ENCODE results near the gene SH3PXD2A. TPM values are rescaled to one million over a fixed set of nuclear protein-coding genes. Genes with fewer than 3 reads are reported as not detected.

Gene SH3PXD2A
- total RNA-seq, 1 donor from 2014 or later, result 12.4 TPM

DNA sequence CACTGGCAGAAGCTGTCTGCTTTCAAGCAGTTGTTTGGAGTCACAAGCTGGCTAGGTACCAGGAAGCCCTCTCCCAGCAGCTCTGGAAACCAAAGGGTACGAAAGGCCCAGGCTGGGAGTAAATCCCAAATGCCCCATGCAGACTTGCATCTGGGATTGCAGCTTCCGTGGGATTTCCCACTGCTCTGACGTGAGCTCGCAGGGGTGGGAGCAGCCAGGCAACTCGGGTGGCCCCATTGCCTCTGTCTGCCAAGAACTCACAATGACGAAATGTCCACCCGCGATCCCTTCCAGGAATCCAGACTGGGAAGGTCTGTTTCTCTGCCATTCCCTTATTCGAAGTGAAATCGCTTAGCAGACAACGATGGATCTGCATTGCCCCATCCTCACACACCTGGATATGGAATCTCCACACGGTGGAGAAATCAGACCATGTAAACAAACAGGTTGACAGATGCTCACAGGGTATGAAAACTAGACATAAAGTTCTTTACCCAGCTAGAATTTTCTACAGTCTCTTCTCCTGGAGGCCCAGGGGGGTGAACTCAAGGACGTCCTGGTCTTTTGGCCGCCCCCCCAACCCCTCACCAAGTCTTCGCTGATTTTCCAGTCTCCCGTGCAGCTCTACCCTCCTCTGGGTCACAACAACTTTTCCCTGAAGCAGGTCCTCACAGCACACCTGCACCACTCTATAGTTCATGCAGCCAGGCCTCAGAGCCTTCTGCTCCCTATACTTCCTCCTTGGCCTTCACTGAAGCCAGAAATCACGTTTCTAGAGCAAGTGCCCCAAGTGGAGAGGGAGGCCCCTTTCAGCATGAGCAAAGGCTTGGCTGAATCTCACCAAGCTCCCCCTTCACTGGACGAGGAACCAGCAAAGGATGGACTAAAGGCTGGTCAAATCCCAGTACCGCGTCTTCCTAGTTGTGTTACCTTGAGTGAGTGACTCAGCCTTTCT, 20.0 kb downstream of the SH3PXD2A start:
- Histone ChIP-seq H3K27me3 (ENCODE audit: control insufficient read depth, insufficient read depth, low read length) (no peaks in the 10 kb centered on the region), H3K4me3 (ENCODE audit: low read depth, low read length) (no peak overlapping the region), H3K36me3 (ENCODE audit: control insufficient read depth, insufficient read depth, low read length) (peaks cover 1% of the 10 kb centered on the region)
- TF ChIP-seq, protein P1, sequence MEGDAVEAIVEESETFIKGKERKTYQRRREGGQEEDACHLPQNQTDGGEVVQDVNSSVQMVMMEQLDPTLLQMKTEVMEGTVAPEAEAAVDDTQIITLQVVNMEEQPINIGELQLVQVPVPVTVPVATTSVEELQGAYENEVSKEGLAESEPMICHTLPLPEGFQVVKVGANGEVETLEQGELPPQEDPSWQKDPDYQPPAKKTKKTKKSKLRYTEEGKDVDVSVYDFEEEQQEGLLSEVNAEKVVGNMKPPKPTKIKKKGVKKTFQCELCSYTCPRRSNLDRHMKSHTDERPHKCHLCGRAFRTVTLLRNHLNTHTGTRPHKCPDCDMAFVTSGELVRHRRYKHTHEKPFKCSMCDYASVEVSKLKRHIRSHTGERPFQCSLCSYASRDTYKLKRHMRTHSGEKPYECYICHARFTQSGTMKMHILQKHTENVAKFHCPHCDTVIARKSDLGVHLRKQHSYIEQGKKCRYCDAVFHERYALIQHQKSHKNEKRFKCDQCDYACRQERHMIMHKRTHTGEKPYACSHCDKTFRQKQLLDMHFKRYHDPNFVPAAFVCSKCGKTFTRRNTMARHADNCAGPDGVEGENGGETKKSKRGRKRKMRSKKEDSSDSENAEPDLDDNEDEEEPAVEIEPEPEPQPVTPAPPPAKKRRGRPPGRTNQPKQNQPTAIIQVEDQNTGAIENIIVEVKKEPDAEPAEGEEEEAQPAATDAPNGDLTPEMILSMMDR (IDR thresholded peaks at IDR 0.05; ENCODE audit: insufficient read depth, low read length, severe bottlenecking), result no peak
- DNase-seq (ENCODE audit: low read depth) (no peak), FAIRE-seq (no peak)

DNA sequence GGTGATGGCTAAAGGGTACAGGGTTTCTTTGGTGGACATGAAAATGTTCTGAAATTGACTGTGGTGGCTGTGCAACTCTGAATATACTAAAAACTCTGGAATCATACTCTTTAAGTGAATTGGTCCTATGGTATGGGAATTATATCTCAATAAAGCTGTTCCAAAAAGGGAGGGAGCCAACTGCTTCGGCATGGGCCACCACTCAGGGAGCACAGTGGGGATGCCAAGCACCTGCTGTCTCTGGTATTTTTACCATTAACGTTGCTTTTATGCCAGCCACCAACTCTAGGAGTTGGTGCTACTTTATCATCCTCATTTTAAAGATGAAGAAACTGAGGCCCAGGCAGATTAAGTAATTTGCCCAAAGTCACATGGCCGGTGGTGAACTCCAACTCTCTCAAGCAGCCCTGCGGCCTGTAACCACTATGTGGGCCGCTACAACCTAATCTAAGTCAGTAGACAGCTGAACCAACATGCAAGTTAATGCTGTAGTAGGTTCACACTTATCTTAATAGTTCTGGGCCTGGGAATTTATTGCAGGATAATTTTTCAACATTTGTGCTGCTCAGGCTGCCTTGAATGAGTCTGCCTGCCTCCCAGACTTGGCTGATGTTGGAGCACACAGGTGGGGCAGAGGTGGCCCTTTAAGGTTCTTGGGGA, 20.8 kb downstream of the SH3PXD2A start:
- no peaks in the 10 kb centered on the region for H3K27me3 ChIP-seq (ENCODE audit: control insufficient read depth, insufficient read depth, low read length)
- peaks cover 1% of the 10 kb centered on the region for H3K36me3 ChIP-seq (ENCODE audit: control insufficient read depth, insufficient read depth, low read length)
- FAIRE-seq, result no peak
- TF ChIP-seq, protein P1 (IDR thresholded peaks at IDR 0.05; ENCODE audit: insufficient read depth, low read length, severe bottlenecking), result no peak
- H3K4me3 ChIP-seq (ENCODE audit: low read depth, low read length), result no peak overlapping the region
- no peak for DNase-seq (ENCODE audit: low read depth)

DNA sequence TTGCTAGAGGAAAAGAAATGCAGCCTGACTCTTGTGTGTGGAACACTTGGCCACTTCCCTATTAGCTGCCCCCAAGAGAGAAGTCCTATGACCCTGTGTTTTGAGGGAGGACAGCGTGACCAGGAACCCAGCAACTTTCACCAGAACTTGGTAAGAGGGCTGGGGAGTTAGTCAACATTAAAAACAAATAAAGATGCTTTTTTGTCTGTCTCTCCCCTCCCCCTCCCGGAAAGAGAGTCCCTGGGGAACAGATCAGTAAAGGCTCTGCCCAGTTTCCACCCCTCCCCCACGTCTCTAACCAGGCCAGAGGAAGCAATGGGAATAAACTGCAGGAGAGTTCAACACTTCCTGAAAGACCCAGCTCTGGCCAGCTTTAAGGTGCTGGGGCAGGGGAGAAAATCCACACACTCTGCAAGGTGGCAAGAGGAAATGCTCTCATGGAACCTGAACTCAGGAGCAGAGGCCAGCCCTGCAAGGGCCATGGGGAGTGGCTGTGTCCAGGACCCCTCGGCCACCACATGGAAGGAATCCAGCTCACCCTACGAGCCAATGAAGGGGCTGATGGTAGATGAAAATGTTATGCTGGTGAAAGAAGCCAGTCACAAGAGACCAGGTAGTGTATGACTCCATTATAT, 21.5 kb downstream of the SH3PXD2A start:
- TF ChIP-seq, protein P1 (IDR thresholded peaks at IDR 0.05; ENCODE audit: insufficient read depth, low read length, severe bottlenecking), result no peak
- Histone ChIP-seq H3K27me3 (ENCODE audit: control insufficient read depth, insufficient read depth, low read length) (no peaks in the 10 kb centered on the region), H3K36me3 (ENCODE audit: control insufficient read depth, insufficient read depth, low read length) (no peaks in the 10 kb centered on the region), H3K4me3 (ENCODE audit: low read depth, low read length) (no peak overlapping the region)
- DNase-seq (ENCODE audit: low read depth) (no peak), FAIRE-seq (no peak)

DNA sequence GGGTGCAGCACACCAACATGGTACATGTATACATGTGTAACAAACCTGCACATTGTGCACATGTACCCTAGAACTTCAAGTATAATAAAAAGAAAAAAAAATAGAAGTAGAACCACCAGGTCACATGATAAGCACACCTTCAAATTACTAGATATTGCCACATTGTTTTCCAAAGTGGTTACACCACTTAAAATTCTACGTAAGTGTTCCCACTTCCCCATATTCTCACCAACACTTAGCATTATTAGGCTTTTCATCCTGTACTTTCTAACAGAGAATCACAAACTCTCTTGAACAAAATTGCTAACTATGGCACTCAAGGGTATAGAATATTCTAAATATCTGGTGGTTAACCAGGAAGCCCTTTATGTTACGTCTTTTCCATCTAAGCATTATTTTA, 22.6 kb downstream of the SH3PXD2A start:
- FAIRE-seq, result no peak
- no peaks in the 10 kb centered on the region for H3K27me3 ChIP-seq (ENCODE audit: control insufficient read depth, insufficient read depth, low read length)
- DNase-seq (ENCODE audit: low read depth), result no peak
- no peaks in the 10 kb centered on the region for H3K36me3 ChIP-seq (ENCODE audit: control insufficient read depth, insufficient read depth, low read length)
- no peak overlapping the region for H3K4me3 ChIP-seq (ENCODE audit: low read depth, low read length)
- TF ChIP-seq, protein P1 (IDR thresholded peaks at IDR 0.05; ENCODE audit: insufficient read depth, low read length, severe bottlenecking), result no peak

DNA sequence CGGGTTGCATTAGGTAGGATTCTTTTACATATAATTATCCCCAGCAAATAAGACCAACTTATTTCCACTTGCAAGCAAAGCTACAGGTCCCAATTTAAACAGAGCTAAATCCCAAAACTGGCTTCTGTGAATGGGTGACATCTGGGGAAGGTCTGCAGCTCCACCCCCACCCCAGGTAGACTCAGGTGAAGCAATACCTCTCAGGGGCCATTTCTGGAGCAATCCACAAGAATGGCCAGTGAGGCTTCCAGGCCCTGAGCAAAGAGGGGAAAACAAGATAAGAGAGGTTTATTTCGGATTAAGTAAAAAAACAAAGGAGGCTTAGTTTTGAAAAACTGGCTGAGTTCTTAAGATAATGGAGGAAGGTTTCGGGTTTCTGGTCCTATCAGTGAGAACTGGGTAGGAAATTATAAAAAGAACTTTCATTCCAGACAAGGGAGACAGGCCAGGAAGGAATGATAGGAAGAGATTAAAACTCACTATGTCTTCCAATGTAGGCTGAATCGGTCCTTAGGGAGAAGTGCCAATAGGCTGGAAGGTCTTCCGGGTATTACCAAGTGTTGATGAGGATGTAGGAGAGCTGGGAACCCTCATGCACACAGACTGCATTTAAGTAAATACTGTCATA, 25.4 kb downstream of the SH3PXD2A start:
- Histone ChIP-seq H3K4me3 (ENCODE audit: low read depth, low read length) (no peak overlapping the region), H3K36me3 (ENCODE audit: control insufficient read depth, insufficient read depth, low read length) (peaks cover 5% of the 10 kb centered on the region), H3K27me3 (ENCODE audit: control insufficient read depth, insufficient read depth, low read length) (no peaks in the 10 kb centered on the region)
- no peak for FAIRE-seq
- TF ChIP-seq, protein P1 (IDR thresholded peaks at IDR 0.05; ENCODE audit: insufficient read depth, low read length, severe bottlenecking), result no peak
- DNase-seq (ENCODE audit: low read depth), result no peak
